Astrocyte of the cerebellum (primary cell): ENCODE measurements around the gene ZNF302.

Source experiments
- DNase-seq: peaks from one replicate; pipeline ENCODE4 v3.0.0-alpha.2; 2011; ENCODE audit warnings: low read depth
- H3K4me3 ChIP-seq: 2 replicates; pipeline ENCODE4 v1.5.1; 2011; ENCODE audit warnings: mild to moderate bottlenecking, low read depth, low read length, moderate library complexity
- in situ Hi-C: cut with HindIII; loops from 2 replicates; pipeline ENCODE4 v1.10.0; 2017; ENCODE audit warnings: low sequenced_read_pairs
- TF ChIP-seq, protein P1 (sequence below): IDR thresholded peaks from 2 replicates; pipeline ENCODE4 v1.5.1; 2012; ENCODE audit warnings: low read length, low read depth, moderate library complexity, mild to moderate bottlenecking; ENCODE audit errors: missing control alignments

Gene ZNF302

DNA sequence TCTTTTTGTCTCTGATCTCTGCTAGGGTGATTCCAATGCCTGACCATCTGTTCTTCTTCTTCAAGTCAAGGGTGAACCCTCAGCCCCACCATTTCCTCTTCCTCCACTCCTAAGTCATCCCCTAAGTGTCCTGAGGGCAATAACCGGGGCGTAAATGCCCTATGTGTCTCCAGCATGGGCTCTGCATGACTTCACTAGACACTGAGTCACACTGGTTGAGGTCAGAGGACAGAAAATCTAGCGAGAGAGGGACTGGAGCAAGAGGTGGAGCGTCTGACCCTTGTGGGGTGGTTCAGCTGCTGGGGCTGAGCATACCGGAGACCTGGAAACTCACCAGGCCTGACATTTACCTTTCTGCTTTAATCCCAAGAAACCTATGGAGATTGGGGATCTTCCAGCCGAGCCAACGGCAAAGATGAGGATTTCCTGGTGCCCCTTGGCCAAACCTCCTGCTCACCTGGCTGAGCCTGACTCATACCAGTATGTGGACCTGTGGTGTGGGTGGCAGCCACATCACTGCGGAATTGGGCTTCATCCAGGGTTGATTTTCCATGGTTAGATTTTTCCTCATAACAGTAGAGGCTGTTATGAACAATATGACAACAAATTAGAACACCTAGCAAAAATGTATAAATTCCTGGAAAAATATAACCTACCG lies 27.5 kb upstream of the ZNF302 start:
- TF ChIP-seq, protein P1, sequence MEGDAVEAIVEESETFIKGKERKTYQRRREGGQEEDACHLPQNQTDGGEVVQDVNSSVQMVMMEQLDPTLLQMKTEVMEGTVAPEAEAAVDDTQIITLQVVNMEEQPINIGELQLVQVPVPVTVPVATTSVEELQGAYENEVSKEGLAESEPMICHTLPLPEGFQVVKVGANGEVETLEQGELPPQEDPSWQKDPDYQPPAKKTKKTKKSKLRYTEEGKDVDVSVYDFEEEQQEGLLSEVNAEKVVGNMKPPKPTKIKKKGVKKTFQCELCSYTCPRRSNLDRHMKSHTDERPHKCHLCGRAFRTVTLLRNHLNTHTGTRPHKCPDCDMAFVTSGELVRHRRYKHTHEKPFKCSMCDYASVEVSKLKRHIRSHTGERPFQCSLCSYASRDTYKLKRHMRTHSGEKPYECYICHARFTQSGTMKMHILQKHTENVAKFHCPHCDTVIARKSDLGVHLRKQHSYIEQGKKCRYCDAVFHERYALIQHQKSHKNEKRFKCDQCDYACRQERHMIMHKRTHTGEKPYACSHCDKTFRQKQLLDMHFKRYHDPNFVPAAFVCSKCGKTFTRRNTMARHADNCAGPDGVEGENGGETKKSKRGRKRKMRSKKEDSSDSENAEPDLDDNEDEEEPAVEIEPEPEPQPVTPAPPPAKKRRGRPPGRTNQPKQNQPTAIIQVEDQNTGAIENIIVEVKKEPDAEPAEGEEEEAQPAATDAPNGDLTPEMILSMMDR = no peak
- H3K4me3 ChIP-seq = no peak overlapping the region
- DNase-seq = no peak
- in situ Hi-C loops = no loop called here

DNA sequence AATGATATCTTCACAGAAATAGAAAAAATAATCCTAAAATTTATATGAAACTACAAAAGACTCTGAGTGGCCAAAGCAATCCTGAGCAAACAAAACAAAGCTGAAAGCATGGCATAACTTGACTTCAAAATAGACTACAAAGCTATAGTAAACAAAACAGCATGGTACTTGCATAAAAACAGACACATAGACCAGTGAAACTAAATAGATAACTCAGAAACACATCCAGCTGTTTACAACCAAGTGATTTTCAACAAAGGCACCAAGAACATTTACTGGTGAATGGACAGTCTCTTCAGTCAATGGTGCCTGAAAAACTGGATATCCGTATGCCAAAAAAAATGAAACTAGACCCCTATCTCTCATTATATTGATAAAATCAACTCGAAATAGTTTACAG lies 25.7 kb upstream of the ZNF302 start:
- in situ Hi-C loops = no loop called here
- DNase-seq = no peak
- TF ChIP-seq, protein P1 = no peak
- no peak overlapping the region for H3K4me3 ChIP-seq

DNA sequence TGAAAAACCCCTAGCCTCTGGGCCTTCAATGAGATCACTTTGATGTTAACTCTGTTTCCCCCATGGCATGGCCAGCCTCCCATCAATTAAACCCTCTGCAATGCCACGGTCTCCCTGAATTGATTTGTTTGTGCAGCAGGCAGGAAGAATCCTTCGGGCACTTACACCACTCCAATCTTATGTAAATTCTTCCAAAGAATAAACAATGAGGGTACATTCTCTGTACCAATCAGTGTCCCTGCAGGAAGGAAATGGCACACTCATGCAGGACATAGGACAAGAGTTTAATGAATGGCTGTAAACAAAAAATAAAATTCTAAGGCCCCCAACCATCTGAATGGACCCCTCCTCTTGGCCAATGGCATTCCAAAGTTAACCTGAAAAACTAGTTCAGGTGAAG lies 22.7 kb upstream of the ZNF302 start:
- TF ChIP-seq, protein P1 = no peak
- no peak for DNase-seq
- H3K4me3 ChIP-seq = no peak overlapping the region
- in situ Hi-C loops = no loop called here

DNA sequence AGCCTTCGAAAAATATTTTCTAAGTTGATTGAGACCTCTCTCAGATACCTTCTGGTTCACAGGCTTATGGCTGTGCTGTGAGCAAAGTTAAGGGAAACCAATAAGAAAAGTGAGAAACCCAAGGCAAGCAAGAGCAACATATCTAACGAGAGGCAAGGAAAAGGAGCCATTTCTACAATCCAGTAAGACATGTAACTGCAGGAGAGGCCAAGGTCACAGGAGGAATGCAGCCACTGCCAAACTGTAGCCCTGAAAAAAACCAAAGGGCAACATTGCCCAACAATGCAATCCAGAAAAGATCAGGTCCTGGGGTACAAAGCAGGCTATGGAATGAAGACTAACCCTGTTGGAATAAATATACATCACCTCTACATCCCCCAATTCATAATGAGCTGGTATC lies 21.8 kb upstream of the ZNF302 start:
- TF ChIP-seq, protein P1 = no peak
- in situ Hi-C loops = no loop called here
- no peak for DNase-seq
- H3K4me3 ChIP-seq = no peak overlapping the region

DNA sequence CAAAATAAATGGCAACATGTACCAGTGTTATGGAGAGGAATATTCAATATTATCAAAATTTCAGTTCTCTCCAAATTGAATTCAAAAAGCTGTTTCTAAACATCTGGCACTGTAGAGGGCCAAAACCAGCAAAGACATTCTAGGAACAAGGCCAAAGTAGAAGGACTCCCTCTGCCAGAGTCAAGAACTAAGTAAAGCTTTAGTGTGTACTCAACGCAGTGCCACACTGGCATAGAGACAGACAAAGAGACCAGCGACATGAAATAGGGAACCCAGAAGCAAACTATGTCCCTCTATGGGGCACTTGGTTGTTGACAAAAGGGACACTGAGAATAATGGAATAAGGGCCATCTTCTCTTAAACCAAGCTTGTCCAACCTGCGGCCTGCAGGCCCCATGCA lies 16.1 kb upstream of the ZNF302 start:
- no peak overlapping the region for H3K4me3 ChIP-seq
- DNase-seq = no peak
- in situ Hi-C loops = no loop called here
- TF ChIP-seq, protein P1 = no peak

DNA sequence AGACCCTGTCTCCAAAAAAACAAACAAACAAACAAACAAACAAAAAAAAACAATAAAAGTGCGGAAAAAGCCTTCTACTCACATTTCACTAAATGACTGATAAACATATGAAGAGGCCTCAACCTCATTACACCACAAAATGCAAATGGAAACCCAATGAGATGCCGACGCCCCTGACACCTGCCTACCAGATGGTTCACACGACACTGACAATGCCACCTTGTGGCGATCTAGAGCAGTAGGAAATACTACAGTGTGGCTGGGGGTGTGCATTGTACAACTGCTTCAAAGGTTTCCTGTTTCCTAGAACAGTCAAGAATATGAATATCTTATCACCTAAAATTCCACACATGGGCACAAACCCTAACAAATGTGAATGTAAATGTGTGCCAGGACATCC lies 14.6 kb upstream of the ZNF302 start:
- TF ChIP-seq, protein P1 = no peak
- DNase-seq = no peak
- in situ Hi-C loops = no loop called here
- no peak overlapping the region for H3K4me3 ChIP-seq

DNA sequence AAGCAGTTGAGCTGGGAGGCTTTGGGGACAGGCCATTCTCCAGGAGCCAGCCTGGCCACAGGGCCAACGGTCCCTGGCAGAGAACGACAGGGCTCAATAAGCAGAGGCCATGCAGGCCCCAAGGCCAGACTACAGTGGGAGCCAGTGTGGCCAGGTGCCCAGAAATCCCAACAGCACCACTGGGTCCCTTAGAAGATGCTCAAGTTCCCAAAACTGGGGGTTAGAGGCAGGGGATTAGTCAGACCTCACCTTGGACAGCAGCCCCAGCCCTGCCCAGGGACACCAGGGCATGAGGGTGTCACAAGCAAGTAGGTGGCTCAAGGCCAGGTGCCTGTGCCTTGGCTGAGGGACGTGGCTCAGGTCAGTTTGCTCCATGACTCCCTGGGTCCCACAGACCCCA lies 13.3 kb upstream of the ZNF302 start:
- in situ Hi-C loops = no loop called here
- no peak for DNase-seq
- no peak overlapping the region for H3K4me3 ChIP-seq
- TF ChIP-seq, protein P1 = no peak
